Activated T-cell treated with anti-CD3 and anti-CD28 coated beads, Interleukin-2, amount 50 U/mL, for 4 hours (primary cell): ENCODE data around the gene CCDC78. TPM values are rescaled to one million over a fixed set of nuclear protein-coding genes. Genes with fewer than 3 reads are reported as not detected.
"Not testable (repeated sequence)": the region's sequence is repeated elsewhere in the genome, so short reads cannot be mapped to it uniquely, and the experiment has no call there.

Experiments
- ATAC-seq, 2 donors: fragments of 200-7000 bp; cut with Tn5 transposase; one replicate each; pipeline ENCODE4 v1.10.0; 2021
- DNase-seq: peaks from one replicate; pipeline ENCODE4 v3.0.0-alpha.2; 2020
- H3K27me3 Mint-ChIP-seq: one replicate; pipeline ENCODE4 v1.8.0; 2021; ENCODE audit warnings: low read depth, mixed read lengths
- H3K36me3 Mint-ChIP-seq: one replicate; pipeline ENCODE4 v1.8.0; 2022; ENCODE audit warnings: mixed read lengths; ENCODE audit not compliant: insufficient read depth
- H3K4me1 Mint-ChIP-seq: one replicate; pipeline ENCODE4 v1.8.0; 2021; ENCODE audit warnings: low read depth, mixed read lengths
- H3K4me3 Mint-ChIP-seq: one replicate; pipeline ENCODE4 v1.8.0; 2021; ENCODE audit warnings: mild to moderate bottlenecking, moderate library complexity, mixed read lengths
- H3K9me3 Mint-ChIP-seq: one replicate; pipeline ENCODE4 v1.8.0; 2021; ENCODE audit warnings: mixed read lengths
- total RNA-seq, 3 donors: library from RNA; stranded (reverse); gene quantifications; one replicate each; pipeline ENCODE4 v1.2.1, GENCODE V29; 2021

Gene CCDC78
- total RNA-seq, 3 donors from 2014 or later, result 5.4 to 9.1 (median 7.0) TPM

DNA sequence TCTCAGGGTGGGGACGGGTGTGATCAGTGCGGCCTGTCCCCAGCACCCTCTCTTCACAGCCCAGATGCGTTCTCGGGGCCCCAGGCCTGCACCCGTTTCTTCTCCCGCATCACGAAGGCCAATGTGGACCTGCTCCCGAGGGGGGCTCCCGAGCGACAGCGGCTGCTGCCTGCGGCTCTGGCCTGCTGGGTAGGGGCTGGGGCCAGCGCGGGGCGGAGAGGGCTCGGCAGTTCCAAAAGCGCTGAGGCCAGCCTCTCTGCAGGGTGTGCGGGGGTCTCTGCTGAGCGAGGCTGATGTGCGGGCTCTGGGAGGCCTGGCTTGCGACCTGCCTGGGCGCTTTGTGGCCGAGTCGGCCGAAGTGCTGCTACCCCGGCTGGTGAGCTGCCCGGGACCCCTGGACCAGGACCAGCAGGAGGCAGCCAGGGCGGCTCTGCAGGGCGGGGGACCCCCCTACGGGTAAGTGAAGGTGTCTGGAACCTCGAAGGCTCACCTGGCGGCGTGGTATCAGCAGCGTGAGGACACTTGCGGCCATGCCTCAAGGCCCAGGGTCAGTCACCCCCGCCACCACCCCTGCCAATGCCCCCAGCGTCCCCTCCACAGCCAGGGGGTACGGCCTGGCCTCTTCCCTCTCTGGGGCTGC lies 38.7 kb upstream of the CCDC78 start:
- H3K4me1 Mint-ChIP-seq, result no peaks in the 10 kb centered on the region
- ATAC-seq, result no peak
- no peaks in the 10 kb centered on the region for H3K27me3 Mint-ChIP-seq
- H3K36me3 Mint-ChIP-seq, result no peaks in the 10 kb centered on the region
- H3K4me3 Mint-ChIP-seq, result no peak overlapping the region
- H3K9me3 Mint-ChIP-seq, result no peaks in the 10 kb centered on the region
- DNase-seq, result no peak

- DNase-seq (no peak), ATAC-seq (no peak)
- Mint-ChIP-seq H3K4me3 (no peak overlapping the region), H3K4me1 (no peaks in the 10 kb centered on the region), H3K27me3 (no peaks in the 10 kb centered on the region), H3K9me3 (no peaks in the 10 kb centered on the region), H3K36me3 (no peaks in the 10 kb centered on the region)
These were observed 38.0 kb upstream of the CCDC78 start for GRCh38 chr16:764184-764750.

- ATAC-seq, result no peak
- Mint-ChIP-seq H3K9me3 (no peaks in the 10 kb centered on the region), H3K4me3 (no peak overlapping the region), H3K4me1 (no peaks in the 10 kb centered on the region), H3K36me3 (no peaks in the 10 kb centered on the region), H3K27me3 (no peaks in the 10 kb centered on the region)
- DNase-seq, result no peak
These were observed 37.3 kb upstream of the CCDC78 start for GRCh38 chr16:763369-764183.

GRCh38 chr16:762595-763268 lies 36.5 kb upstream of the CCDC78 start:
- no peak overlapping the region for H3K4me3 Mint-ChIP-seq
- ATAC-seq (no peak), DNase-seq (no peak)
- H3K9me3 Mint-ChIP-seq, result no peaks in the 10 kb centered on the region
- no peaks in the 10 kb centered on the region for H3K27me3 Mint-ChIP-seq
- no peaks in the 10 kb centered on the region for H3K36me3 Mint-ChIP-seq
- no peaks in the 10 kb centered on the region for H3K4me1 Mint-ChIP-seq

DNA sequence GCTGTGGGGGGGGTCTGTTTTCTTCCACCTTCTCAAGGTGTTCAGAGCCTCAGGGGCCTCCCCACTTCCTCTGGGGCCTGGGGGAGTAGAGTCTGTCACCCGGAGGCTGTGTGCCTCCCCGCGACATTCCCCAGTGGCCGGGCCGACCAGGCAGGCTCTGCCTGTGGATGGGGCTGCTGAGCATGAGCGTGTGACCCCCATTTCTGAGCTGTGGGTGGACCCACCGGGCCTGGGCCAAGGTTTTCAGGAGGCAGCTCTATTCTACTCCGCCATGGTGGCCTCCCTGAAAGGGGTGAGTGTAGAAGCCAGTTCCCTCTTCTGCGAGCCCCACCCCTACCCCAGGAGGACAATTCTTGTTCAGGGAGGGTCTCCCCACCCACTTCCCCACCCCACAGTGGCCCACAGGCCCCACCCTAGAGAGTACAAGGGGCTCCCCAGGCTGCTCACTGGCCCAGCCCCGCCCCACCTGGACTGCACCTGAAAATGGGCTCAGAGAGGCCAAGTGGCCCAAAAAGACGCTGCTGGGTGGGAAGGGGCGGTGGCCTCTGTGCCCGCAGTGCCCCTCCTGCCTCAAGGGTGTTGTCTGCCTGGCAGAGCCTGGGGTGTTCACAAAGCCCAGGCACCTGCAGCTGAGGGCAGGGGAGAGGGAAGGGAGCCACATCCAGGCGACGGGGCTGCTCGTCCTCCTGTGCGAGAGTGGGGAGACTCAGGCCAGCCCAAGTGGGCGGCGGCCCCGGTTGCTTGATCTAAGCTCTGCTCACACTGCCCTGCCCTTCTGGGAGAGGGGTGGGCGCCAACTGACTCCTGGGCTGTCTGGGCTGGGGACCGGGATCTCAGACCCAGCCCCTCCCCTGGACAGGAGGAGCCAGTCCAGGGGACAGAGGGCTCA lies 35.6 kb upstream of the CCDC78 start:
- H3K36me3 Mint-ChIP-seq, result no peaks in the 10 kb centered on the region
- H3K27me3 Mint-ChIP-seq, result peaks cover 2% of the 10 kb centered on the region
- H3K4me1 Mint-ChIP-seq, result no peaks in the 10 kb centered on the region
- no peak overlapping the region for H3K4me3 Mint-ChIP-seq
- ATAC-seq (no peak), DNase-seq (no peak)
- no peaks in the 10 kb centered on the region for H3K9me3 Mint-ChIP-seq

- DNase-seq (no peak), ATAC-seq (no peak)
- H3K4me3 Mint-ChIP-seq, result no peak within 1 kb of the TSS
- H3K36me3 Mint-ChIP-seq, result no peaks in the 10 kb centered on the region
- no peaks in the 10 kb centered on the region for H3K4me1 Mint-ChIP-seq
- peaks cover 2% of the 10 kb centered on the region for H3K27me3 Mint-ChIP-seq
- H3K9me3 Mint-ChIP-seq, result no peaks in the 10 kb centered on the region
These were observed 34.5 kb upstream of the CCDC78 start, which contains the start of gene MSLN for GRCh38 chr16:760545-761343. TSS of gene MSLN (plus strand) at chr16:760734. CDS start at chr16:762681, 1,947 bp downstream.

- ATAC-seq (no peak), DNase-seq (no peak)
- Mint-ChIP-seq H3K4me1 (no peaks in the 10 kb centered on the region), H3K9me3 (no peaks in the 10 kb centered on the region), H3K36me3 (no peaks in the 10 kb centered on the region), H3K4me3 (no peak overlapping the region), H3K27me3 (peaks cover 2% of the 10 kb centered on the region)
These were observed 33.8 kb upstream of the CCDC78 start for GRCh38 chr16:760065-760464.

- DNase-seq (no peak), ATAC-seq (no peak)
- peaks cover 2% of the 10 kb centered on the region for H3K27me3 Mint-ChIP-seq
- no peaks in the 10 kb centered on the region for H3K36me3 Mint-ChIP-seq
- H3K9me3 Mint-ChIP-seq, result no peaks in the 10 kb centered on the region
- no peak overlapping the region for H3K4me3 Mint-ChIP-seq
- H3K4me1 Mint-ChIP-seq, result no peaks in the 10 kb centered on the region
These were observed 33.1 kb upstream of the CCDC78 start for GRCh38 chr16:759110-759910.

DNA sequence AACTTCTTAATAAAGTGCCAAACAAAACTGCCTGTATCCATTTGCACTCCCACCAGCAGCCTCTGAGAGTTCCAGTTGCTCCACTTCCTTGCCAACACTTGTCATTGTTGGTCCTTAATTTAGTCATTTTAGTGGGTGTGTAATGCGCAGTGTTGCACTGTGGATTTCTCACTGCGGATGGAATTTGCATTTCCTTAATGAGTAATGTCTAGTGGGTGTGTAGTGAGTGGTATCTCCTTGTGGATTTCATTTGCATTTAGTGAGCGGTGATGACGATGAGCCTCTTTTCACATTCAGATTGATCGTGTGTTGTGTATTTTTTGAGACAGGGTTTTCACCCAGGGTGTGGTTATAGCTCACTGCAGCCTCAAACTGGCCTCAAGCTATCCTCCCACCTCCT lies 30.2 kb upstream of the CCDC78 start:
- H3K4me1 Mint-ChIP-seq, result no peaks in the 10 kb centered on the region
- H3K27me3 Mint-ChIP-seq, result peaks cover 2% of the 10 kb centered on the region
- ATAC-seq, result peak; percentile 37 to 43
- H3K36me3 Mint-ChIP-seq, result no peaks in the 10 kb centered on the region
- no peaks in the 10 kb centered on the region for H3K9me3 Mint-ChIP-seq
- H3K4me3 Mint-ChIP-seq, result no peak overlapping the region
- DNase-seq, result no peak

DNA sequence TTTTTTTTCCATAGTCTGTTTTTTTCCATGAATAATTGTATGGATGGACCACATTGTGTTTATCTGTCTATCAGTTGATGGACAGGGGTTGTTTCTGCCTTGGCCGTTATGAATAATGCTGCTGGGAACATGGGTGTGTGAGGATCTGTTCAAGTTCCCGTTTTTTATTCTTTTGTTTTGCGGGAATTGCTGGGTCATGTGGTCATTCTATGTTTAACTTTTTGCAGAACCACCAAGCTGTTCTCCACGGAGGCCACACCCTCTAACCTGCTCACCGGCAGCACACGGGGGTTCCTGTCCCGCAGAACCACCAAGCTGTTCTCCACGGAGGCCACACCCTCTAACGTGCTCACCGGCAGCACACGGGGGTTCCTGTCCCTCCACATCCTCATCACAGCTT lies 28.4 kb upstream of the CCDC78 start:
- Mint-ChIP-seq H3K4me1 (no peaks in the 10 kb centered on the region), H3K27me3 (peaks cover 2% of the 10 kb centered on the region), H3K4me3 (no peak overlapping the region), H3K36me3 (no peaks in the 10 kb centered on the region), H3K9me3 (no peaks in the 10 kb centered on the region)
- ATAC-seq (no peak), DNase-seq (no peak)

- H3K4me1 Mint-ChIP-seq, H3K27me3 Mint-ChIP-seq, H3K9me3 Mint-ChIP-seq, H3K36me3 Mint-ChIP-seq, DNase-seq, ATAC-seq, H3K4me3 Mint-ChIP-seq: not testable (repeated sequence)
These were observed 27.9 kb upstream of the CCDC78 start for GRCh38 chr16:754121-754607.

DNA sequence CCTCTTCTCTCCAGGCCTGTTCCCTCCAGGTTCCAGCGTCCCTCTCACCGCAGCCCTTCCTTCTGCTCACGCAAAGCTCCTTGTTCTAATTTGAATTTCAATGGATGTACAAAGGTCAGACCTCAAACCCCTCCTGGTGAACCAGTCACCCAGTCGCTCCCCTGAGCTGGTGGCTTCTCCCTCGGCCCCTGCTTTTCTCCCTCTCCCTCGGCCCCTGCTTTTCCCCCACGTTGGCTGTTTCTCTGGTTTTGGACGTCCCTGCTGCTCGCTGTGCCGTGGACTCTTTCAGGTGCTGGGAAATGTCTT lies 25.7 kb upstream of the CCDC78 start:
- ATAC-seq (no peak), DNase-seq (no peak)
- H3K27me3 Mint-ChIP-seq, result no peaks in the 10 kb centered on the region
- no peaks in the 10 kb centered on the region for H3K4me1 Mint-ChIP-seq
- H3K36me3 Mint-ChIP-seq, result no peaks in the 10 kb centered on the region
- no peaks in the 10 kb centered on the region for H3K9me3 Mint-ChIP-seq
- no peak overlapping the region for H3K4me3 Mint-ChIP-seq
